Esophagus squamous epithelium (tissue), 4 donors: Measurements from ENCODE around the gene MZT2A.
"Not testable (repeated sequence)": the region's sequence is repeated elsewhere in the genome, so short reads cannot be mapped to it uniquely, and the experiment has no call there.

Experiments used
- POLR2A ChIP-seq, 4 donors: fragments of 450-650 bp; IDR thresholded peaks; one replicate each; pipeline ENCODE4 v1.6.1; 2017; ENCODE audit warnings: antibody characterized with exemption in 4 of 4, mild to moderate bottlenecking in 4 of 4, moderate library complexity in 3 of 4
- TF ChIP-seq, protein P1 (sequence below), 6 experiments: fragments of 450-650 bp in 4 of 6; fragments of 200-600 bp in 2 of 6; sonication (generic) in 2 of 6; IDR thresholded peaks; one replicate each; pipeline ENCODE4 v1.5.1; 2016 to 2019; ENCODE audit warnings: antibody characterized with exemption in 6 of 6, mild to moderate bottlenecking in 4 of 6, moderate library complexity in 4 of 6

DNA sequence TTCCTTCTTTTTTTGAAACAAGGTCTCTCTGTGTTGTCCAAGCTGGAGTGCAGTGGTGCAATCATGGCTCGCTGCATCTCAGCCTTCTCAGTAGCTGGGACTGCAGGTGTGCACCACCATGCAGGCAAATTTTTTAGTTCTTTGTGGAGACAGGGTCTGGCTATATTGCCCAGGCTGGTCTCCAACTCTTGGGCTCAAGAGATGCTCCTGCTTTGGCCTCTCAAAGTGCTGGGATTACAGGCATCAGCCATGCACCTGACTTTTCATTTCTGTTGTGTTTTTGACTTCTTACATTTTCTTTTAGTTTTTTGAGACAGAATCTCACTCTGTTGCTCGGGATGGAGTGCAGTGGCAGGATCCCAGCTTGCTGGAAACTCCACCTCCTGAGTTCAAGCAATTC lies 33.1 kb upstream of the MZT2A start:
- TF ChIP-seq, protein P1, sequence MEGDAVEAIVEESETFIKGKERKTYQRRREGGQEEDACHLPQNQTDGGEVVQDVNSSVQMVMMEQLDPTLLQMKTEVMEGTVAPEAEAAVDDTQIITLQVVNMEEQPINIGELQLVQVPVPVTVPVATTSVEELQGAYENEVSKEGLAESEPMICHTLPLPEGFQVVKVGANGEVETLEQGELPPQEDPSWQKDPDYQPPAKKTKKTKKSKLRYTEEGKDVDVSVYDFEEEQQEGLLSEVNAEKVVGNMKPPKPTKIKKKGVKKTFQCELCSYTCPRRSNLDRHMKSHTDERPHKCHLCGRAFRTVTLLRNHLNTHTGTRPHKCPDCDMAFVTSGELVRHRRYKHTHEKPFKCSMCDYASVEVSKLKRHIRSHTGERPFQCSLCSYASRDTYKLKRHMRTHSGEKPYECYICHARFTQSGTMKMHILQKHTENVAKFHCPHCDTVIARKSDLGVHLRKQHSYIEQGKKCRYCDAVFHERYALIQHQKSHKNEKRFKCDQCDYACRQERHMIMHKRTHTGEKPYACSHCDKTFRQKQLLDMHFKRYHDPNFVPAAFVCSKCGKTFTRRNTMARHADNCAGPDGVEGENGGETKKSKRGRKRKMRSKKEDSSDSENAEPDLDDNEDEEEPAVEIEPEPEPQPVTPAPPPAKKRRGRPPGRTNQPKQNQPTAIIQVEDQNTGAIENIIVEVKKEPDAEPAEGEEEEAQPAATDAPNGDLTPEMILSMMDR (IDR thresholded peaks at IDR 0.05): not testable (repeated sequence)
- not testable (repeated sequence) for TF ChIP-seq POLR2A (IDR thresholded peaks at IDR 0.05)
